Measurements from ENCODE around the gene CISD3. TPM values are rescaled to one million over a fixed set of nuclear protein-coding genes. Genes with fewer than 3 reads are reported as not detected.

Gene CISD3
- total and polyA plus RNA-seq, 10 of the 15 experiments (the other 5 are each of a cell fraction or from before 2014, with no cell fraction given), result 2.6 to 38.1 (median 8.1) TPM

DNA sequence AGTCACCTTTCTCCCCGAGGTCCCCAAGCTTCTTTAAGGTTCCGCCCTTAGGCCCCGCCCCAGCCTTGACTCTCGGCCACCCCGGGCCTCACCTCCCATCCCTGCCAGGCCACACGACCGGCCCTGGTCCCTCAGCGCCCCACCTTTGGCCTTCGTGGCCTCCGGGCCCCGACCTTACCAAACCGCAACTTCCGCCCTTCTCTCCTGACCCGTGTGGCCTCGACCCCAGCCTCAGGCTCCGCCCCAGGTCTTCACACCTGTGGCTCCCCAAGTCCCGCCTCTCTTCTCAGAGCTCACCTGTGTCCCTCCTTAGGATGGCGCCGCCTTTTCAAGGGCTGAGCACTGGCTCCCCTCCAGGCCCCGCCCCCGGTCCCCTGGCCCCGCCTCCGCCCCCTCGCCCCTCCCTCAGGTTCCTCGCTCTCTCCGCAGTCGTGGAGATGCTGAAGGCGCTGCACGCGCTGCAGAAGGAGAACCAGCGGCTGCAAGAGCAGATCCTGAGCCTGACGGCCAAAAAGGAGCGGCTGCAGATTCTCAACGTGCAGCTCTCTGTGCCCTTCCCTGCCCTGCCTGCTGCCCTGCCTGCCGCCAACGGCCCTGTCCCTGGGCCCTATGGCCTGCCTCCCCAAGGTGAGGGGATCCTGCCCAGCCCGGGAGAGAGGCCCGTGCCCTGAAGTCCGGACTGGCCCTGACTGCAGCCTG, 10.0 kb upstream of the CISD3 start:
- intact Hi-C loops (cut with micrococcal nuclease; ENCODE audit: unreplicated experiment), result no loop called here
- Histone ChIP-seq H3K9ac (ENCODE audit: control insufficient read depth, insufficient read depth, low read length) (no peak overlapping the region), H3K4me1 (ENCODE audit: control insufficient read depth, insufficient read depth, low read length) (peaks cover 6% of the 10 kb centered on the region), H3K4me2 (ENCODE audit: control insufficient read depth, insufficient read depth) (no peak overlapping the region), H3K27ac (ENCODE audit: control insufficient read depth, insufficient read depth) (no peak overlapping the region), H3K4me3 (no peak overlapping the region), H3K27me3 (replicated peaks in 1 of 2; ENCODE audit: control insufficient read depth in 2 of 2, insufficient read depth in 2 of 2, low read length in 1 of 2) (no peaks in the 10 kb centered on the region), H3K79me2 (ENCODE audit: control insufficient read depth, insufficient read depth, low read length) (no peaks in the 10 kb centered on the region), H4K20me1 (ENCODE audit: control insufficient read depth, insufficient read depth) (no peaks in the 10 kb centered on the region), H3K9me3 (replicated peaks; ENCODE audit: control insufficient read depth, insufficient read depth, low read length) (no peaks in the 10 kb centered on the region), H3K36me3 (ENCODE audit: control insufficient read depth in 2 of 2, insufficient read depth in 2 of 2, low read length in 1 of 2) (peaks cover 6 to 9% of the 10 kb centered on the region in 2 experiments; a peak in 3 of 4 replicates), H2AFZ (ENCODE audit: control insufficient read depth, low read depth, low read length) (no peak overlapping the region)
- DNase-seq (ENCODE audit: low read depth, low spot score), result no peak
- ATAC-seq, result no peak
- no TSS peak for BruUV-seq (replicated peaks)
- RAD21 ChIA-PET (ENCODE audit: unreplicated experiment), result no interaction called here
- no peak for TF ChIP-seq CHD4 (IDR thresholded peaks at IDR 0.05)
- no peak for TF ChIP-seq E2F4 (IDR thresholded peaks at IDR 0.05; ENCODE audit: low read depth, low read length)
- TF ChIP-seq CEBPB (IDR thresholded peaks at IDR 0.05; ENCODE audit: borderline replicate concordance in 1 of 2, low read depth in 2 of 2, low read length in 2 of 2), result no peak
- TF ChIP-seq MAX (IDR thresholded peaks at IDR 0.05; ENCODE audit: low read depth, low read length), result no peak
- no peak for TF ChIP-seq LARP7 (IDR thresholded peaks at IDR 0.05)
- no peak for TF ChIP-seq SMC3 (IDR thresholded peaks at IDR 0.05; ENCODE audit: borderline replicate concordance, low read length)
- no peak for TF ChIP-seq MTA3 (IDR thresholded peaks at IDR 0.05; ENCODE audit: borderline replicate concordance, low read length)
- in situ Hi-C loops (cut with MboI), result no loop called here
- POLR2A ChIA-PET, result no interaction called here
- SMC1A ChIA-PET (ENCODE audit: uncharacterized antibody, unreplicated experiment), result no interaction called here
- WGBS (ENCODE audit: insufficient coverage, insufficient replicate concordance, low lambda C conversion rate, missing lambda C conversion rate), result 81% methylated on average over 28 of the region's 39 CpGs
- CTCF ChIA-PET, result interaction anchor here (1.3 kb wide), 1 partner anchor 15 kb away, joined by 5 read pairs; no protein-coding TSS in a partner anchor
- FAIRE-seq, result no peak

Measured in GM12878 (cell line).